ENCODE results near the gene ZNF787. TPM values are rescaled to one million over a fixed set of nuclear protein-coding genes. Genes with fewer than 3 reads are reported as not detected.

Gene ZNF787
- polyA plus RNA-seq, 3 donors, result 1.2 to 16.2 (median 1.8) TPM

GRCh38 chr19:56141417-56141993, 20.4 kb upstream of the ZNF787 start:
- H3K27ac Mint-ChIP-seq, result peak overlapping the region in 4 of 7 donors; percentile 91 to 95 (median 94)
- Histone ChIP-seq H3K4me3 (replicated peaks in 1 of 3; ENCODE audit: low read depth in 2 of 3, low read length in 3 of 3) (peak overlapping the region; percentile 32 to 94 (median 79)), H3K4me2 (replicated peaks; ENCODE audit: extremely low read depth, low read length, poor library complexity, severe bottlenecking) (peak overlapping the region; percentile 97), H3K9me3 (replicated peaks in 1 of 2; ENCODE audit: control insufficient read depth in 1 of 2, insufficient read depth in 1 of 2, low read length in 2 of 2) (no peaks in the 10 kb centered on the region), H3K27ac (ENCODE audit: low read depth in 1 of 2, low read length in 2 of 2) (peak overlapping the region in 1 of 2 donors; percentile 84), H2AFZ (ENCODE audit: insufficient read depth, low read depth, low read length, poor library complexity, severe bottlenecking) (peak overlapping the region; percentile 84), H3K27me3 (ENCODE audit: control insufficient read depth in 2 of 2, insufficient read depth in 2 of 2, low read length in 2 of 2) (no peaks in the 10 kb centered on the region), H3K4me1 (ENCODE audit: control insufficient read depth in 1 of 2, insufficient read depth in 2 of 2, low read length in 2 of 2) (peaks cover 39% of the 10 kb centered on the region in 2 donors), H4K20me1 (ENCODE audit: insufficient read depth, low read length) (no peaks in the 10 kb centered on the region), H3K9ac (ENCODE audit: insufficient read depth, low read length, poor library complexity, severe bottlenecking) (peak overlapping the region; percentile 70), H3K79me2 (ENCODE audit: insufficient read depth, low read length) (peaks cover 6% of the 10 kb centered on the region), H3K36me3 (replicated peaks in 1 of 2; ENCODE audit: control insufficient read depth in 1 of 2, insufficient read depth in 2 of 2, low read length in 2 of 2) (no peaks in the 10 kb centered on the region)
- WGBS (ENCODE audit: insufficient coverage), result 1% methylated on average over 14 of the region's 26 CpGs
- H3K4me1 Mint-ChIP-seq, result peaks cover 52% of the 10 kb centered on the region
- intact Hi-C loops (cut with micrococcal nuclease), result loop anchor here (2.0 kb wide), 1 partner anchor 21 kb away; the partner anchor contains the start of gene ZNF787 (in 2 of the 2)
- no peak for DNase-seq
- H3K4me3 Mint-ChIP-seq, result peak overlapping the region; percentile 85 to 91
- H3K9me3 Mint-ChIP-seq, result no peaks in the 10 kb centered on the region
- H3K27me3 Mint-ChIP-seq (ENCODE audit: low read depth in 3 of 3), result no peaks in the 10 kb centered on the region
- H3K36me3 Mint-ChIP-seq, result peaks cover 0 to 3% of the 10 kb centered on the region in 2 donors
- TF ChIP-seq, protein P1, sequence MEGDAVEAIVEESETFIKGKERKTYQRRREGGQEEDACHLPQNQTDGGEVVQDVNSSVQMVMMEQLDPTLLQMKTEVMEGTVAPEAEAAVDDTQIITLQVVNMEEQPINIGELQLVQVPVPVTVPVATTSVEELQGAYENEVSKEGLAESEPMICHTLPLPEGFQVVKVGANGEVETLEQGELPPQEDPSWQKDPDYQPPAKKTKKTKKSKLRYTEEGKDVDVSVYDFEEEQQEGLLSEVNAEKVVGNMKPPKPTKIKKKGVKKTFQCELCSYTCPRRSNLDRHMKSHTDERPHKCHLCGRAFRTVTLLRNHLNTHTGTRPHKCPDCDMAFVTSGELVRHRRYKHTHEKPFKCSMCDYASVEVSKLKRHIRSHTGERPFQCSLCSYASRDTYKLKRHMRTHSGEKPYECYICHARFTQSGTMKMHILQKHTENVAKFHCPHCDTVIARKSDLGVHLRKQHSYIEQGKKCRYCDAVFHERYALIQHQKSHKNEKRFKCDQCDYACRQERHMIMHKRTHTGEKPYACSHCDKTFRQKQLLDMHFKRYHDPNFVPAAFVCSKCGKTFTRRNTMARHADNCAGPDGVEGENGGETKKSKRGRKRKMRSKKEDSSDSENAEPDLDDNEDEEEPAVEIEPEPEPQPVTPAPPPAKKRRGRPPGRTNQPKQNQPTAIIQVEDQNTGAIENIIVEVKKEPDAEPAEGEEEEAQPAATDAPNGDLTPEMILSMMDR (IDR thresholded peaks at IDR 0.05), result no peak

- H3K4me3 ChIP-seq (replicated peaks in 1 of 3; ENCODE audit: low read depth in 2 of 3, low read length in 3 of 3), result peak within 1 kb of the TSS; percentile 43 to 94 (median 79)
- intact Hi-C loops (cut with micrococcal nuclease), result loop anchor here (2.0 kb wide), 1 partner anchor 20 kb away; the partner anchor contains the start of gene ZNF787 (in 2 of the 2)
- peak within 1 kb of the TSS; percentile 70 for H3K9ac ChIP-seq (ENCODE audit: insufficient read depth, low read length, poor library complexity, severe bottlenecking)
- H3K4me1 Mint-ChIP-seq, result peaks cover 52% of the 10 kb centered on the region
- H3K27ac ChIP-seq (ENCODE audit: low read depth in 1 of 2, low read length in 2 of 2), result peak within 1 kb of the TSS; percentile 81 to 84
- DNase-seq, result peak; percentile 99
- H3K36me3 ChIP-seq (replicated peaks in 1 of 2; ENCODE audit: control insufficient read depth in 1 of 2, insufficient read depth in 2 of 2, low read length in 2 of 2), result no peaks in the 10 kb centered on the region
- no peaks in the 10 kb centered on the region for H3K9me3 ChIP-seq (replicated peaks in 1 of 2; ENCODE audit: control insufficient read depth in 1 of 2, insufficient read depth in 1 of 2, low read length in 2 of 2)
- peak within 1 kb of the TSS; percentile 97 for H3K4me2 ChIP-seq (replicated peaks; ENCODE audit: extremely low read depth, low read length, poor library complexity, severe bottlenecking)
- no peaks in the 10 kb centered on the region for H3K27me3 Mint-ChIP-seq (ENCODE audit: low read depth in 3 of 3)
- no peaks in the 10 kb centered on the region for H3K27me3 ChIP-seq (ENCODE audit: control insufficient read depth in 2 of 2, insufficient read depth in 2 of 2, low read length in 2 of 2)
- H3K36me3 Mint-ChIP-seq, result no peaks in the 10 kb centered on the region
- H3K27ac Mint-ChIP-seq, result peak within 1 kb of the TSS; percentile 89 to 95 (median 93)
- peak within 1 kb of the TSS; percentile 84 for H2AFZ ChIP-seq (ENCODE audit: insufficient read depth, low read depth, low read length, poor library complexity, severe bottlenecking)
- peaks cover 6% of the 10 kb centered on the region for H3K79me2 ChIP-seq (ENCODE audit: insufficient read depth, low read length)
- no peaks in the 10 kb centered on the region for H4K20me1 ChIP-seq (ENCODE audit: insufficient read depth, low read length)
- peaks cover 39% of the 10 kb centered on the region in 2 donors for H3K4me1 ChIP-seq (ENCODE audit: control insufficient read depth in 1 of 2, insufficient read depth in 2 of 2, low read length in 2 of 2)
- H3K9me3 Mint-ChIP-seq, result no peaks in the 10 kb centered on the region
- TF ChIP-seq, protein P1 (IDR thresholded peaks at IDR 0.05), result no peak
- WGBS (ENCODE audit: insufficient coverage), result under 1% methylated on average over 53 of the region's 56 CpGs
- H3K4me3 Mint-ChIP-seq, result peak within 1 kb of the TSS; percentile 85 to 91
These were observed 19.7 kb upstream of the ZNF787 start, which contains the start of gene ZNF444 for GRCh38 chr19:56140583-56141416. TSS of gene ZNF444 (plus strand) at chr19:56141287. CDS start at chr19:56146912, 5,625 bp downstream.

All from CD14-positive monocyte (primary cell).